HG03066 (cell line): ENCODE data around the gene ASIC2.

ENCODE experiments used
- ATAC-seq: cut with Tn5 transposase; IDR thresholded peaks from one replicate; pipeline ENCODE4 v1.9.1; 2021; ENCODE audit warnings: low read depth; ENCODE audit not compliant: unreplicated experiment

The ASIC2 gene

GRCh38 chr17:33082529-33083173, 210.4 kb downstream of the ASIC2 start:
- no peak for ATAC-seq

GRCh38 chr17:33080091-33080490, 213.0 kb downstream of the ASIC2 start:
- no peak for ATAC-seq

DNA sequence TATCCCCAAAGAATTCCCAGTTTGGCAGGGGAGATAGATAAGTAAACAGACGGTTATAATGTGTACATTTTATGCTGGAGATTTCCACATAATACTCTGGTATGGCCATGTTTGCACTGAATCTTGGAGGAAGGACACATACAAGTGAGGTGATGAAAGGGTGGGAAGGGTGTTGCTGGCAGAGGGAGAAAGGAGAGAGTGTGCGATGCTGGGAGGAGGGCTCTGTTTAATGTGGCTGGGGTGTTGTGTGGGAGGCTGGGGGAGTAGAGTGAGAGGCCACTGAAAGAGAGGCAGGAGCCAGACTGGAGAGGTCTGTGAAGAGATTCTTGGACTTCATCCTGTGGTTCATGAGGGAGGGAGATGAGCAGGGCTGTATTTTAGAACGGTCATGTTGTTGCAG, 213.9 kb downstream of the ASIC2 start:
- no peak for ATAC-seq

- ATAC-seq: no peak
Measured at GRCh38 chr17:33076979-33077378, 216.1 kb downstream of the ASIC2 start.

DNA sequence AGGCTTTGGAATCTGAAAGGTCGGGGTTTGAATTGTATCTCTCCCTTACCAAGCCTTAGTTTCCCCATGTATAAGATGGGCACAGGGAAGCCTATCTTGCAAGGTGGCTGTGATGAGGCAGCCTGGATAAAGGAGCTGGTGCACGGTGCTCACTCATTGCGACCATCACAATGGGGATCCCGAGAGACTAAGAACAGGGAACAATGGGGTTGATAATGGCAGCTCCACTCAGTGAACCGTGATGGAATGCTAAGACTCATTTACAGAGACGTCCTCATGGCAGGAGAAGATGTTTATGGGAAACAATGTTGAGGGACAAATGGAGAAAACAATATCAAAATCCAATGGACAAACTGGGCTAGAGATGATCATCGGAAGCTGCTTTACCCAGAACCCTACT, 219.7 kb downstream of the ASIC2 start:
- ATAC-seq: no peak

GRCh38 chr17:33072421-33073161, 220.5 kb downstream of the ASIC2 start:
- no peak for ATAC-seq

DNA sequence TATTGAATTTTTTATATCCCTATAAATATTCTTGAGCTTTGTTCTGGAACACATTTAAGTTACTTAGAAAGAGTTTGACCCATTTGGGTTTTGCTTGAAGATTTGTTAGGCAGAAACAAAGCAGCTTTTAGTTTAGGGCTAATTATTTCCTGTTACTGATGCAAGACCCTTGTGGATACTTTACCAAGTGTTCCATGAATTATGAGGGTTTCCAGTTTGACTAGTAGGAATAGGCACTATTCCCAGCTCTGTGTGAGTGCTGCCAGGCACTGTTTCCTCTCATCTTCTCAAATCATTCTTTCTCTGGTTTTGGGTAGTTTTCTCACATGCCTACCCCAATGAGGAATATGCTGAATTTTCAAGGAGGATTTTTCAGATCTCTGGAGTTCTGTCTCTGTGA, 221.4 kb downstream of the ASIC2 start:
- no peak for ATAC-seq

DNA sequence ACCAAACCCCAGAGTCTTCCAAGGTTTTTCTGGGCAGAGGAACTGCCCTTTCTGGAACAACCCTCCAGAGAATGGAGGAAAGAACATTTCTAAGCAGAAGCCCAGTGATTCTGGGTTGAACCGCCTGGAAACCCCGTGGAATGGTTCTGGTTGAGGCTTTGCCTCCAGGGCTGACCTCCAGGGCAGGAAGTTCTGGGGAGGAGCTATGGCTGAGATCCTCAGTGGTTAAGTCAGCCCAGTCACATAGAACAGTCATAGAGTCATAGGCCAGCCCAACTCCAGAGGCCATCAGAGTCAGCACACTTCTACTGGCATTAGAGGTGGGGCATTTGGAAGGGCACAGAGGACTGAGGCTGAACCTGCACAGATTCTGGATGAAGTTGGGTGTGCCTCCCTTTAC, 235.5 kb downstream of the ASIC2 start:
- ATAC-seq: no peak

DNA sequence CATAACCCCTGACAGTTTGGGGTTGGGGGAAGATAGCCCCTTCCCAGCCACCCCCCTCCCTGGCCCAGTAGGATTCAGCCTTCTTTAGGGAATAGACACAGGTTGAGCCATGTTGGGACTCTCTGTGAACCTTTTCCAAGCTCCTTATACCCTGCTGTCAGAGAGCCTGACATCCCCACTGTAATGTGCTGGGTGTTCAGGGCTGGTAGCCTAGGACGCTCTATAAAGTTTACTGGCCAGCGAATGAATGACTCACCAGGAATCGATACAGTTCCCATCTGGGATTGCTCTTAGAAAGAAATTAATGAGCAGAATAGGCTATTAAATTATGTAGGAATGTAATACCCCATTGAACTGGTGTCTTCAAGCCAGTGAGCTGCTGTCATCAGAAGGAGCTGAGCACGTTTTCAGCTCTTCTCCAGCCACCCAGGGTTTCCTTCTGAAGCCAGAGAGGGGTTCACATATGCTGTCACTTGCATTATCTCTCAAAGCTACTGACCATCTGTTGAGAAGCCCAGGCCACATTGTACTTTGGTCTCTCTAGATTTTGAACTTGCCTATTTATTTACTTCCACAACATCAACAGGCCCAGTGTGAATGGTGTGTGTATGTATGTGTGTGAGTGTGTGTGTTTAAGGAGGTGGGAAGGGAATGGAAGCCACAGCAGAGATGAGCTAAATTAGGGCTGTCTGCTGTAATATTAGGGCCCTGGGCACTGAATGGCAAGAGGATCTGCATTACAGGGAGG, 236.5 kb downstream of the ASIC2 start:
- ATAC-seq: no peak

GRCh38 chr17:33055746-33056145, 237.3 kb downstream of the ASIC2 start:
- ATAC-seq: no peak

DNA sequence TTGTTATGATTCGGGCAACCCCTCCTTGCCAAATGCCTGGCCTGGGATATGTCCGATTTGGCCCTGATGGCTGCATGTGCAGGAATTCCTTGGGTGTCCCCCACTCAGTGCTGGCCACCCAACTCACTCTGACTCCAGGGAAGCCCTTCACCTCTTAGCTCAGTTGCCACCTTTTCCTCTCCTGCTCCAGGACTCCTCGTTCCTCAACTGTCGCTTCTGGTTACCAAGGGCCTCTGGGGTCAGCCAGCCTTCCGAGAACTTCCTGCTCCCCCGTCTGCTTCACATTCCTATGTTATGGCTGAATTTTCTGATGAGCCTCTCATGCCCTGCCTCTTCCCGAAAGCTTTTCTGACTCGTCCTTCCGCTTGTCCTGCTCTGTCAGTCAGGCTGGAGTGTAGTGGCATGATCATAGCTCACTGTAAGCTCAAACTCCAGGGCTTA, 237.9 kb downstream of the ASIC2 start:
- no peak for ATAC-seq

GRCh38 chr17:33054412-33054811, 238.7 kb downstream of the ASIC2 start:
- no peak for ATAC-seq

GRCh38 chr17:33053676-33054075, 239.4 kb downstream of the ASIC2 start:
- ATAC-seq: no peak

GRCh38 chr17:33052856-33053255, 240.2 kb downstream of the ASIC2 start:
- no peak for ATAC-seq

GRCh38 chr17:33050611-33051140, 242.4 kb downstream of the ASIC2 start:
- ATAC-seq: no peak

GRCh38 chr17:33049781-33050414, 243.2 kb downstream of the ASIC2 start:
- ATAC-seq: no peak

DNA sequence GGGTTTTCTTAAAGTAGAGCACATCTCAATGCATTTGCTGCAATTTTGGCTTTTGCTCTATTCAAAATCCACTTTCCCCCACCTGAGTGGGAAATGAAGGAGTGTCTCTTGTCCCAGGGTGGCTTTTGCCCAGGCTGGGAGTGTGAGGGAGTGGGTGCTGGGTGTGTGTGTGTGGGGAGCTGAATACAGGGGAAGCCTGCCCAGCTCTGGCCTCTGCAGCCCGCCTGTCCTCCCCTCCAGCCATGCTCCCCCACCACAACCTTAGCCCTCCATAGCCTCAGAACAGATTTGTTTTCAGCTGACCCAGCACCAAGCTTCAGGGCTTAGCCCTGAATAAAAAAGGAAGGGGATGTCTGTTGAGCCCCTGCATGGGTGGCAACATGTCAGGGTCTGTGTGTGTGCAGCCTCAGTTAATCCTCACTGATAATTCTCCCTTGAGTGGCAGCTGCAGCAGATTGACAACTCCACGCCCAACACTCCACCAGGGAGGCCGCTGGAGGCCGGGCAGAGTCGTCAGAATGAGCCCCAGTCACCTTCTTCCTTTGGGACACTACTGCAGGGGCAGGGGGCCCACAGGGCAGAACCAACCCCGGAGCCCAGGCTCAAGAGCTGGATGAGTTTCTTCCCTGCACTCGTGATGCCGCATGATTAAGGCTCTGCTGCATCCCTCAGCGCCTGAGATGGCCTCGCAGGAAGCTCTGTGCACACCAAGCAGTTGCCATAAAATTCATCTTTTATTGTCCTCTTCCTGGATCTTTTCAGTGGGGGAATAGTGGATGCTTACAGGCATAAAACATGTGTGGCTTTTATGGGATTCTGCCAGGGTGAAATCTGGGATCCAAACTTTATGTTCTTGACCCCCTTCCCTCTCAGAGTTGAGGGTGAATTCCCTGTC, 246.5 kb downstream of the ASIC2 start:
- no peak for ATAC-seq

DNA sequence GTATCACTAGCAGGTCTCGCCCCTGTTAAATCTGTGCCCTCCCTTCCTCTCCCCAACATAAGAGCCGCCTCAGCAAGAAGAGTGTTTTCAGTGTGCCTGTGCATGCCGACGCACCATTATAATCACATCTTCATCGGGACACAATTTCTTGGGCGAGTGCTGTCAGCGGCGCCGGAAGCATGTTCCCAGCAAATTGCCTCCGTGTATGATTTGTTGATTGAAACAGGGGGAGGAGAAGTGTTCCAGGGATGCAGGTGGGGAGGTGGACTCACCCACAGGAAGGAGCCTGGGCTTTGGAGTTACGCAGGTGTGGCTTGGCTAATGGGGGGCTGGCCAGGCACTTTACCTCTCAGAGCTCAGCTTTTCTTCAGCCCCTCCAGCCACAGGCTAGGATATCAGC, 247.9 kb downstream of the ASIC2 start:
- no peak for ATAC-seq

DNA sequence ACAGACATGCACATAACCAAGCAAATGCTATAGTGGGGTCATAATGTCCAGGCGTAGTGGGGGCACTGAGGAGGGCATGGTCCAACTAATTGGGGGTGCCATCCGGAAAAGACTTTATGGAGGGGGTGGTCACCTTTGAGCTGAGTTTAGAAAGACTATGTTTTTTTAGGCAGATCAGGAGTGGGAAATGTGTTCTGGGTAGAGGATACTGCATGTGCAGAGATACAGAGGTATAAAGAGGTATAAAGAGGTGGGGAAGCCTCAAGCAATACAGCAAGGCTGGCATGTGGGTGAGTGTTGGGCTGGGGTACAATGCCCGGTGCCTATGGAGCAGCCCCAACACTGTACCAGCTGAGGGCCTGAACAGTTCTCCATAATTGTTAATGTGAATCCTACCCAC, 248.3 kb downstream of the ASIC2 start:
- ATAC-seq: no peak

DNA sequence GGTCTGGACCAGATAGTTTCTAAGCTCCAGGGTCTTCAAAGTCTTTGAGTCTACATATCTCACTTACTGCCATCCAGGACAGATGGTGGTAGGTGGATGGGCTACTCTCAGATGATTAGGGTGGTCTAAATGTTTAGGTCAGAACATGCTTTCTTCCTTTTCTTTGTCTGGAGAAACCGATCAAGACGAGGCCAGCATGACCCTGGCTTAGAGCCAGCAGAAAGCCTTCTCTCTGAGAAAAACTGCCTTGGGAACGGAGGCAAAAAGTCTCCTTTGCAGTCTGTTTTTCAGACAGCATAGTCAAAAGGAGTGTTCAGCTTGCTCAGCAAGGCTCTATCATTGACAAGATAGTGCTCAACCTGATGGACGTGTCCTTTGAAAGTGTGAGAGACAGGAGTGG, 252.6 kb downstream of the ASIC2 start:
- no peak for ATAC-seq
